Measurements from ENCODE around the gene RBM20. TPM values are rescaled to one million over a fixed set of nuclear protein-coding genes. Genes with fewer than 3 reads are reported as not detected.

Gene RBM20
- total RNA-seq, 4 donors from 2014 or later = 1.6 to 18.6 (median 3.2) TPM

DNA sequence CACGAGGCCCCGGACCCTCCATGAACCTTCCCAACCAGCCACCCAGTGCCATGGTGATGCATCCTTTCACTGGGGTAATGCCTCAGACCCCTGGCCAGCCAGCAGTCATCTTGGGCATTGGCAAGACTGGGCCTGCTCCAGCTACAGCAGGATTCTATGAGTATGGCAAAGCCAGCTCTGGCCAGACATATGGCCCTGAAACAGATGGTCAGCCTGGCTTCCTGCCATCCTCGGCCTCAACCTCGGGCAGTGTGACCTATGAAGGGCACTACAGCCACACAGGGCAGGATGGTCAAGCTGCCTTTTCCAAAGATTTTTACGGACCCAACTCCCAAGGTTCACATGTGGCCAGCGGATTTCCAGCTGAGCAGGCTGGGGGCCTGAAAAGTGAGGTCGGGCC, 137.0 kb downstream of the RBM20 start:
- TF ChIP-seq POLR2A (IDR thresholded peaks at IDR 0.05) (no peak), POLR2AphosphoS5 (IDR thresholded peaks at IDR 0.05) (no peak), EP300 (IDR thresholded peaks at IDR 0.05) (no peak)
- TF ChIP-seq, protein P1, sequence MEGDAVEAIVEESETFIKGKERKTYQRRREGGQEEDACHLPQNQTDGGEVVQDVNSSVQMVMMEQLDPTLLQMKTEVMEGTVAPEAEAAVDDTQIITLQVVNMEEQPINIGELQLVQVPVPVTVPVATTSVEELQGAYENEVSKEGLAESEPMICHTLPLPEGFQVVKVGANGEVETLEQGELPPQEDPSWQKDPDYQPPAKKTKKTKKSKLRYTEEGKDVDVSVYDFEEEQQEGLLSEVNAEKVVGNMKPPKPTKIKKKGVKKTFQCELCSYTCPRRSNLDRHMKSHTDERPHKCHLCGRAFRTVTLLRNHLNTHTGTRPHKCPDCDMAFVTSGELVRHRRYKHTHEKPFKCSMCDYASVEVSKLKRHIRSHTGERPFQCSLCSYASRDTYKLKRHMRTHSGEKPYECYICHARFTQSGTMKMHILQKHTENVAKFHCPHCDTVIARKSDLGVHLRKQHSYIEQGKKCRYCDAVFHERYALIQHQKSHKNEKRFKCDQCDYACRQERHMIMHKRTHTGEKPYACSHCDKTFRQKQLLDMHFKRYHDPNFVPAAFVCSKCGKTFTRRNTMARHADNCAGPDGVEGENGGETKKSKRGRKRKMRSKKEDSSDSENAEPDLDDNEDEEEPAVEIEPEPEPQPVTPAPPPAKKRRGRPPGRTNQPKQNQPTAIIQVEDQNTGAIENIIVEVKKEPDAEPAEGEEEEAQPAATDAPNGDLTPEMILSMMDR (IDR thresholded peaks at IDR 0.05) = no peak
- Histone ChIP-seq H3K27ac (no peak overlapping the region), H3K27me3 (no peaks in the 10 kb centered on the region), H3K9me3 (no peaks in the 10 kb centered on the region), H3K4me1 (peaks cover 11% of the 10 kb centered on the region), H3K4me3 (no peak overlapping the region), H3K36me3 (no peaks in the 10 kb centered on the region)
- no peak for DNase-seq (ENCODE audit: low spot score in 2 of 2)
- WGBS = 93% methylated on average over 5 of the region's 7 CpGs

DNA sequence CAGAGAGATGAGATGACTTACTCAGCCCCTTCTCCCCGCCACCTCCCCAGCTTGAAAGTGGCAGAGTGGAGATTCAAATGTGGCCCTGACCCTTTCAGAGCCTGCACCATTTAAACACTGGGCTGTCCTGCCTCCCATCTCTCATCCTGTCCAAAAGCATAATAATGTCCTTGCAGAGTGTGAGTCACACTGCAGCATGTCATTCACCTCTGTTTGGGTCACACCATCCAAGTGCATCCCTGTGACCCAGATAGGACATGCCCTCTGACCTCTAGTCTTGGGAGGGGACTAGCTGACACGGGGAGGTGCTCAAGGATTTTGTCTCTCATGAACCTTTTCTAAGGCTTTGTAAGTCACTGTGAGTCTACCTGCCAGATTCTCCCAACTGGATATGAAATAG, 138.5 kb downstream of the RBM20 start:
- Histone ChIP-seq H3K9me3 (no peaks in the 10 kb centered on the region), H3K36me3 (no peaks in the 10 kb centered on the region), H3K27ac (no peak overlapping the region), H3K27me3 (no peaks in the 10 kb centered on the region), H3K4me1 (peaks cover 15% of the 10 kb centered on the region), H3K4me3 (no peak overlapping the region)
- TF ChIP-seq, protein P1 (IDR thresholded peaks at IDR 0.05) = no peak
- TF ChIP-seq POLR2A (IDR thresholded peaks at IDR 0.05) = no peak
- TF ChIP-seq POLR2AphosphoS5 (IDR thresholded peaks at IDR 0.05) = no peak
- no peak for TF ChIP-seq EP300 (IDR thresholded peaks at IDR 0.05)
- WGBS = 89% methylated on average over 2 of the region's 2 CpGs
- DNase-seq (ENCODE audit: low spot score in 2 of 2) = no peak

DNA sequence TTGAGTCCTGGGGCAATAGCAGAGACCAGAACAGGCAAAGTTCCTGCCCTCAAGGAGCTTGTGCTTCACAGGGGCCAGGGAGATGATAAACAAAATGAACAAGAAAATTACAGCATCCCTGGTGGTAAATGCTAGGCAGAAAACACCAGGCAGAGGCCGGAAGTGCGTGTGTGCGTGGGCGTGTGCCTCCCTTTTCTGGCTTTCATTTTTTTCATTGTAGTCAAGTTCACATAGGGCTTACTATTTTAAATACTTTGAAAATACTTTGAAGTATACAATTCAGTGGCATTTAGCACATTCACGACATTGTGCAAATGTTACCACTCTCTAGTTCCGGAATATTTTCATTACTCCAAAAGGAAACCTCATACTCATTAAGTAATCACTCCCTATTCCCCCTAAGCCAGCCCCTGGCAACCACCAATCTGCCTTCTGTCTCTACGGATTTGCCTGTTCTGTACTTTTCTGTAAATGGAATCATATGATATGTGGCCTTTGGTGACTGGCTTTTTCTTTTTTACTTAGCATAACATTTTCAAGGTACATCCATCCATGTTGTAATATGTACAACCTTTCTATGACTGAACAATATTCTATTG, 139.5 kb downstream of the RBM20 start:
- no peaks in the 10 kb centered on the region for H3K27me3 ChIP-seq
- H3K4me1 ChIP-seq = peaks cover 10% of the 10 kb centered on the region
- DNase-seq (ENCODE audit: low spot score in 2 of 2) = no peak
- no peak overlapping the region for H3K4me3 ChIP-seq
- H3K36me3 ChIP-seq = no peaks in the 10 kb centered on the region
- H3K27ac ChIP-seq = no peak overlapping the region
- H3K9me3 ChIP-seq = no peaks in the 10 kb centered on the region
- WGBS = 68% methylated on average over 7 of the region's 7 CpGs
- TF ChIP-seq, protein P1 (IDR thresholded peaks at IDR 0.05) = no peak
- TF ChIP-seq EP300 (IDR thresholded peaks at IDR 0.05) (no peak), POLR2AphosphoS5 (IDR thresholded peaks at IDR 0.05) (no peak), POLR2A (IDR thresholded peaks at IDR 0.05) (no peak)

DNA sequence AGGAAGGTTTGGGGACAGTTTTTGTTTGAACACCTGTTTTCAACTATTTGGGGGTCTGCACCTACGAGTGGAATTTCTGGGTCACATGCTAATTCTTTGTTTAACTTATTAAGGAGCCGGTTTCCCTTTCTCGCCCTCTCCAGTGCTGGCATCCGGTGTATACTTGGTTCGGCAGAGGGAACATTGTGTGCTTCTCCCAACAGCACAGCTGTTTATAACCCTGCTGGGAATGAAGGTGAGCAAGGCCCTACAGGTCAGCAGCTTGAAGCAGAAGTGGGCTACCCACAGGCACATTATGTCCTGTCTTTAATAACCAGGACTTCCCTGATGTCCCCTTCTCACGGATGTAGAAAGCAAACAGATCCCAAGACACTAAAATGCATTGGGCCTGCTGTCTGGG, 140.1 kb downstream of the RBM20 start:
- Histone ChIP-seq H3K4me1 (peaks cover 10% of the 10 kb centered on the region), H3K4me3 (no peak overlapping the region), H3K27me3 (no peaks in the 10 kb centered on the region), H3K9me3 (no peaks in the 10 kb centered on the region), H3K36me3 (no peaks in the 10 kb centered on the region), H3K27ac (no peak overlapping the region)
- DNase-seq (ENCODE audit: low spot score in 2 of 2) = no peak
- WGBS = 94% methylated on average over 6 of the region's 6 CpGs
- TF ChIP-seq, protein P1 (IDR thresholded peaks at IDR 0.05) = no peak
- TF ChIP-seq EP300 (IDR thresholded peaks at IDR 0.05) = peak; percentile 72

DNA sequence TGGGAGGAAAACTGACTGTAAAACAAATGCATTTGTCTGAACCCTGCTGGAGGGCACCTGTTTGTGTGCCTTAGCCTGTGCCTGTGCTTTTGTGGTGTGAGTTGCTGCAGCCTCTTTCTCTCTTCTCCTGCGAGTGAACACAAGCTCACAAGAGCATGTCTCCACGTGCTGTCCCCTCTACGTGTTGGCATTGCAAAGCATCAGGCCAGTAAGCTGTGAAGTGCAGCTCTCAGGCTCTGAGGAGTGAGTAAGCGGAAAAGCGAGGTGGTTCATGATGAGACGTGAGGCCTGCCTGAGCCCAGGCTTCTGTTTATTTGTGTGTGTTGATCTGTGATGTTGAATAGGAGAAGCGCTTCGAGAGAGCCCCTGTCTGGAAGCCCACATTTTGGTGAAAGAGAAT, 142.0 kb downstream of the RBM20 start:
- Histone ChIP-seq H3K27ac (no peak overlapping the region), H3K36me3 (no peaks in the 10 kb centered on the region), H3K4me3 (no peak overlapping the region), H3K9me3 (no peaks in the 10 kb centered on the region), H3K27me3 (no peaks in the 10 kb centered on the region), H3K4me1 (peaks cover 13% of the 10 kb centered on the region)
- TF ChIP-seq EP300 (IDR thresholded peaks at IDR 0.05) = no peak
- TF ChIP-seq, protein P1 (IDR thresholded peaks at IDR 0.05) = no peak
- TF ChIP-seq POLR2A (IDR thresholded peaks at IDR 0.05) = no peak
- no peak for TF ChIP-seq POLR2AphosphoS5 (IDR thresholded peaks at IDR 0.05)
- WGBS = 60% methylated on average over 7 of the region's 8 CpGs
- no peak for DNase-seq (ENCODE audit: low spot score in 2 of 2)

Data from suprapubic skin (tissue), 4 donors.